DOHH2 (cell line): ENCODE data around the gene POMP.
A peak's percentile ranks its signal among the peaks of the same experiment; 100 is the strongest.

Source experiments
- H3F3A ChIP-seq: fragments of 200-600 bp; sonication (generic), shearing (Covaris generic); 2 replicates; pipeline ENCODE4 v1.6.0; 2016; ENCODE audit warnings: antibody characterized with exemption, mild to moderate bottlenecking; ENCODE audit not compliant: control insufficient read depth, insufficient read depth
- H3K27ac ChIP-seq: fragments of 200-600 bp; sonication (generic); 2 replicates; pipeline ENCODE4 v1.5.1; 2014; ENCODE audit warnings: low read depth, mild to moderate bottlenecking, low read length, moderate library complexity
- H3K27me3 ChIP-seq: fragments of 200-600 bp; sonication (generic); 2 replicates; pipeline ENCODE4 v1.6.1; 2014; ENCODE audit warnings: mild to moderate bottlenecking, low read length, mixed read lengths; ENCODE audit not compliant: control insufficient read depth
- H3K36me3 ChIP-seq: fragments of 200-600 bp; sonication (generic); 2 replicates; pipeline ENCODE4 v1.6.1; 2014; ENCODE audit warnings: mild to moderate bottlenecking, low read length, moderate library complexity, mixed read lengths; ENCODE audit not compliant: control insufficient read depth
- H3K4me1 ChIP-seq: fragments of 200-600 bp; sonication (generic); 2 replicates; pipeline ENCODE4 v1.6.1; 2014; ENCODE audit warnings: mild to moderate bottlenecking, low read length, mixed read lengths; ENCODE audit not compliant: control insufficient read depth
- H3K4me2 ChIP-seq: fragments of 200-600 bp; sonication (generic); 2 replicates; pipeline ENCODE4 v1.6.0; 2014; ENCODE audit warnings: mild to moderate bottlenecking, low read length, moderate library complexity
- H3K4me3 ChIP-seq: fragments of 200-600 bp; sonication (generic); 2 replicates; pipeline ENCODE4 v1.5.1; 2014; ENCODE audit warnings: mild to moderate bottlenecking, low read length, mixed read lengths
- H3K79me2 ChIP-seq: fragments of 200-600 bp; sonication (generic); 2 replicates; pipeline ENCODE4 v1.6.1; 2014; ENCODE audit warnings: mild to moderate bottlenecking, low read length, mixed read lengths; ENCODE audit not compliant: control insufficient read depth
- H3K9me2 ChIP-seq: fragments of 200-600 bp; sonication (generic); replicated peaks from 2 replicates; pipeline ENCODE4 v1.6.1; 2014; ENCODE audit warnings: mild to moderate bottlenecking, low read length, mixed read lengths; ENCODE audit not compliant: control insufficient read depth
- H3K9me3 ChIP-seq: fragments of 200-600 bp; sonication (generic); 2 replicates; pipeline ENCODE4 v1.6.1; 2014; ENCODE audit warnings: antibody characterized with exemption, low read length, mixed read lengths; ENCODE audit not compliant: control insufficient read depth, insufficient read depth
- H4K20me1 ChIP-seq: fragments of 200-600 bp; sonication (generic); 2 replicates; pipeline ENCODE4 v1.6.0; 2014; ENCODE audit warnings: low read depth, mild to moderate bottlenecking, antibody characterized with exemption, low read length, moderate library complexity; ENCODE audit not compliant: control insufficient read depth, insufficient read depth
- EZH2phosphoT487 ChIP-seq: fragments of 200-600 bp; sonication (generic); IDR thresholded peaks from 2 replicates; pipeline ENCODE4 v1.6.1; 2017; ENCODE audit warnings: borderline replicate concordance, mild to moderate bottlenecking, antibody characterized with exemption, low read length, moderate library complexity, mixed read lengths
- TF ChIP-seq, protein P1 (sequence below): fragments of 200-600 bp; sonication (generic); IDR thresholded peaks from one replicate; pipeline ENCODE4 v1.5.1; 2014; ENCODE audit warnings: antibody characterized with exemption, mild to moderate bottlenecking, low read depth, low read length; ENCODE audit not compliant: poor library complexity, severe bottlenecking

POMP gene

DNA sequence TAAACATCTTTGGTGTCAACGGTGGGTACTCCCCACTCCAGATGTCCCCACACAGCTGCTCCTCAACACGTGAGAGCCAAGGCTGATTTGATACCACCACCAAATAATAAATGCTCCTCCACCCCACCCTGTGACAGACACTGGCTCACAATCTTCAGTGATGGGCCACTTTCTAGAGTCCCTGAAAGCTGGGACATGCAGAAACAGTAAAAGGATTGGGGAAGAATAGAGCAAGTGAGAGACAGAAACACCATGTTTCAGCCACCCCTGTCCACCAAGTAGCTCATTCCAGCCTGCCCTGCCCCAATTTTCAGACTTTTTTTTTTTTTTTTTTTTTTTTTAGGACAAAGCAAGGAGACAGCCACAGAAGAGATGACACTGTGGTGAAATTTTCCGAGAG lies 58.2 kb downstream of the POMP start:
- H3K79me2 ChIP-seq: no peaks in the 10 kb centered on the region
- H3K4me2 ChIP-seq: no peak overlapping the region; the same call in 1 of the 2 replicates
- H3K27me3 ChIP-seq: no peaks in the 10 kb centered on the region
- H3K4me3 ChIP-seq: no peak overlapping the region
- H3K9me3 ChIP-seq: no peaks in the 10 kb centered on the region
- H3K9me2 ChIP-seq: no peaks in the 10 kb centered on the region
- no peaks in the 10 kb centered on the region for H3K36me3 ChIP-seq
- H3F3A ChIP-seq: no peaks in the 10 kb centered on the region
- H3K27ac ChIP-seq: no peak overlapping the region
- TF ChIP-seq, protein P1, sequence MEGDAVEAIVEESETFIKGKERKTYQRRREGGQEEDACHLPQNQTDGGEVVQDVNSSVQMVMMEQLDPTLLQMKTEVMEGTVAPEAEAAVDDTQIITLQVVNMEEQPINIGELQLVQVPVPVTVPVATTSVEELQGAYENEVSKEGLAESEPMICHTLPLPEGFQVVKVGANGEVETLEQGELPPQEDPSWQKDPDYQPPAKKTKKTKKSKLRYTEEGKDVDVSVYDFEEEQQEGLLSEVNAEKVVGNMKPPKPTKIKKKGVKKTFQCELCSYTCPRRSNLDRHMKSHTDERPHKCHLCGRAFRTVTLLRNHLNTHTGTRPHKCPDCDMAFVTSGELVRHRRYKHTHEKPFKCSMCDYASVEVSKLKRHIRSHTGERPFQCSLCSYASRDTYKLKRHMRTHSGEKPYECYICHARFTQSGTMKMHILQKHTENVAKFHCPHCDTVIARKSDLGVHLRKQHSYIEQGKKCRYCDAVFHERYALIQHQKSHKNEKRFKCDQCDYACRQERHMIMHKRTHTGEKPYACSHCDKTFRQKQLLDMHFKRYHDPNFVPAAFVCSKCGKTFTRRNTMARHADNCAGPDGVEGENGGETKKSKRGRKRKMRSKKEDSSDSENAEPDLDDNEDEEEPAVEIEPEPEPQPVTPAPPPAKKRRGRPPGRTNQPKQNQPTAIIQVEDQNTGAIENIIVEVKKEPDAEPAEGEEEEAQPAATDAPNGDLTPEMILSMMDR: no peak
- TF ChIP-seq EZH2phosphoT487: no peak
- peaks cover 15% of the 10 kb centered on the region for H3K4me1 ChIP-seq
- no peaks in the 10 kb centered on the region for H4K20me1 ChIP-seq

DNA sequence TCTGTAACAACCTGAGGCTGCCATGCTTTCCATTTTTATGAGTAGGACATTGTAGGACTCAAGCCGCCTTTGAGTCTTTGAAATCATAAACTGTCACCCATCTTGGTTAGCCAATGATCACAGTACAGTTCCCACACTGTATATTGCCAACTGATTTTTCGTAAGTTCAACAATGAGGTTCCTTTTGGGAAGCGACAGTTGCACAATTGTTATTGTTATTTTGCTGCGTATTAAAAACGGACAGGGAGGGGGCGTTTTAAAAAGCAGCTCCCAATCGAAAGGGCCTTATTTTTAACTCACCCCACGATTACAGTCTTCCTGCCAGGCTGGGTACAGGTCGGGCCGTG lies 59.2 kb downstream of the POMP start:
- Histone ChIP-seq H3K79me2 (no peaks in the 10 kb centered on the region), H3K9me3 (no peaks in the 10 kb centered on the region), H3K27me3 (no peaks in the 10 kb centered on the region), H3F3A (no peaks in the 10 kb centered on the region), H3K4me2 (peak overlapping the region; percentile 96), H3K4me1 (peaks cover 15% of the 10 kb centered on the region), H4K20me1 (no peaks in the 10 kb centered on the region), H3K4me3 (peak overlapping the region; percentile 91), H3K36me3 (no peaks in the 10 kb centered on the region), H3K27ac (no peak overlapping the region), H3K9me2 (no peaks in the 10 kb centered on the region)
- no peak for TF ChIP-seq EZH2phosphoT487
- TF ChIP-seq, protein P1: no peak

DNA sequence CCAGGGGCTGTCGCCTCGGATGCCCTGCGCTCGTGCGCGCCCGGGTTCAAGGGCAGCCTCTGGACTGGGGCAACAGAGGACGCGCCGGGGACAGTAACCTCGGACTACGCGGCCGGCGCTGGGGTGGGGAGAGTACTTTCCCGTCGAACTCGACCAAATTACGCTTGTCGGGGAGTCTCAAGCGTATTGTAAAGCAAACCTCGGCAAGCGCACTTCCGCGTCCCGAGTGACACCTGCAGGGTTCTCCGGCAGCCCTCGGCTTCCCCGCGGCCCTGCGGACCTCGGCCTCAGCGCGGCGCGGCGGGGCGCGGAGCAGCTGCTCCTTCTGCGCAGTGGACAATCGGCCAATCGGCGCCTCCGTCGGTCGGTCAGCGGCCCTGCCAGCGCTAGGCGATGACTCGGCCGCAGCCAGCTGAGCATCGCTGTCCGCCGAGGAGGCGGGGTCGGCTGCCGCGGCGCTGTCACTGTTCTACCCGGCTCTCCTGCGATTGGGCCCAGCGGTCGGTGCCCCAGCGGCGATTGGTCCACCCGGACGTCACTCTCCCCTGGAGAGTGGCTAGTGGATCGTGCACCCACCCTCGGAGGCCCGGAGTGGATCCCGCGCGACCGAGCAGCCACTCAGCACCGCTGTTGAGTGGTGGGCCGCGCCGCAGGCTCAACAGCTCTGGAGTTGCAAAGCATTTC lies 59.8 kb downstream of the POMP start, which contains the start of gene SLC46A3:
Gene SLC46A3 (minus strand): TSS at position 428 of the 684 bp plus-strand sequence. CDS start 972 bp downstream, outside the sequence.
- Histone ChIP-seq H3K27ac (no peak within 1 kb of the TSS), H3F3A (no peaks in the 10 kb centered on the region), H3K9me3 (no peaks in the 10 kb centered on the region), H3K4me3 (peak within 1 kb of the TSS; percentile 91), H3K9me2 (no peaks in the 10 kb centered on the region), H4K20me1 (no peaks in the 10 kb centered on the region), H3K36me3 (no peaks in the 10 kb centered on the region), H3K79me2 (no peaks in the 10 kb centered on the region), H3K4me1 (peaks cover 15% of the 10 kb centered on the region), H3K27me3 (no peaks in the 10 kb centered on the region), H3K4me2 (peak within 1 kb of the TSS; percentile 96)
- TF ChIP-seq, protein P1: peak; percentile 23
- no peak for TF ChIP-seq EZH2phosphoT487
